ENCODE measurements around the gene BOLA2B. TPM values are rescaled to one million over a fixed set of nuclear protein-coding genes. Genes with fewer than 3 reads are reported as not detected.

The BOLA2B gene
- total and polyA plus RNA-seq, 3 experiments from 2014 or later, result 208 to 271 (median 268) TPM

Other genes starting within 250 kb of the BOLA2B start
- 10 to 100 TPM; 36.8 to 43.4 TPM for gene TMEM219, start 231.6 kb downstream of the BOLA2B start, total RNA-seq
- gene TMEM219, start 231.6 kb downstream of the BOLA2B start, polyA plus RNA-seq, result 168 TPM
- 10 to 100 TPM; 41.8 to 44.3 TPM for gene TAOK2, start 219.8 kb downstream of the BOLA2B start, total RNA-seq
- 7.1 TPM for gene TAOK2, start 219.8 kb downstream of the BOLA2B start, polyA plus RNA-seq
- 10 to 100 TPM; 45.6 to 48.0 TPM for gene HIRIP3, start 198.0 kb downstream of the BOLA2B start, total RNA-seq
- gene HIRIP3, start 198.0 kb downstream of the BOLA2B start, polyA plus RNA-seq, result 22.0 TPM
- gene INO80E, start 197.4 kb downstream of the BOLA2B start, total RNA-seq, result 100 to 1,000 TPM; 121 to 123 TPM
- 6.5 TPM for gene INO80E, start 197.4 kb downstream of the BOLA2B start, polyA plus RNA-seq
- gene DOC2A, start 182.6 kb downstream of the BOLA2B start, total RNA-seq, result under 1 TPM; 0.13 to 0.42 TPM
- not detected for gene DOC2A, start 182.6 kb downstream of the BOLA2B start, polyA plus RNA-seq
- not detected for gene C16orf92, start 170.5 kb downstream of the BOLA2B start, total RNA-seq
- not detected for gene C16orf92, start 170.5 kb downstream of the BOLA2B start, polyA plus RNA-seq
- gene TLCD3B, start 162.4 kb downstream of the BOLA2B start, total RNA-seq, result under 1 TPM; 0.55 to 0.84 TPM
- gene TLCD3B, start 162.4 kb downstream of the BOLA2B start, polyA plus RNA-seq, result not detected
- gene ALDOA, start 127.9 kb downstream of the BOLA2B start, total RNA-seq, result 1,000 to 10,000 TPM; 1,907 to 1,909 TPM
- gene ALDOA, start 127.9 kb downstream of the BOLA2B start, polyA plus RNA-seq, result 1,157 TPM
- gene PPP4C, start 117.7 kb downstream of the BOLA2B start, total RNA-seq, result 100 to 1,000 TPM; 137 to 149 TPM
- gene PPP4C, start 117.7 kb downstream of the BOLA2B start, polyA plus RNA-seq, result 201 TPM
- gene TBX6, start 101.7 kb downstream of the BOLA2B start, total RNA-seq, result under 1 TPM; 0.71 to 0.83 TPM
- gene TBX6, start 101.7 kb downstream of the BOLA2B start, polyA plus RNA-seq, result not detected
- 10 to 100 TPM; 32.6 to 36.1 TPM for gene YPEL3, start 97.5 kb downstream of the BOLA2B start, total RNA-seq
- 326 TPM for gene YPEL3, start 97.5 kb downstream of the BOLA2B start, polyA plus RNA-seq
- 1 to 10 TPM; 4.7 to 5.3 TPM for gene GDPD3, start 80.1 kb downstream of the BOLA2B start, total RNA-seq
- not detected for gene GDPD3, start 80.1 kb downstream of the BOLA2B start, polyA plus RNA-seq
- gene MAPK3, start 70.4 kb downstream of the BOLA2B start, total RNA-seq, result 10 to 100 TPM; 38.3 to 43.0 TPM
- gene MAPK3, start 70.4 kb downstream of the BOLA2B start, polyA plus RNA-seq, result 7.0 TPM
- 100 to 1,000 TPM; 889 to 952 TPM for gene CORO1A, start 10.1 kb downstream of the BOLA2B start, total RNA-seq
- 1,446 TPM for gene CORO1A, start 10.1 kb downstream of the BOLA2B start, polyA plus RNA-seq
- 10 to 100 TPM; 63.6 to 70.9 TPM for gene SLX1A, start 209 bp upstream of the BOLA2B start, total RNA-seq
- gene SLX1A, start 209 bp upstream of the BOLA2B start, polyA plus RNA-seq, result 68.8 TPM
- gene SULT1A3, start 5.6 kb upstream of the BOLA2B start, total RNA-seq, result 10 to 100 TPM; 12.7 to 17.6 TPM
- 1.4 TPM for gene SULT1A3, start 5.6 kb upstream of the BOLA2B start, polyA plus RNA-seq
- gene NPIPB13, start 54.8 kb upstream of the BOLA2B start, total RNA-seq, result 10 to 100 TPM; 10.2 to 12.0 TPM
- 1.2 TPM for gene NPIPB13, start 54.8 kb upstream of the BOLA2B start, polyA plus RNA-seq
- 10 to 100 TPM; 84.5 to 89.5 TPM for gene CD2BP2, start 161.6 kb upstream of the BOLA2B start, total RNA-seq
- gene CD2BP2, start 161.6 kb upstream of the BOLA2B start, polyA plus RNA-seq, result 27.2 TPM
- 10 to 100 TPM; 59.0 to 61.4 TPM for gene TBC1D10B, start 176.8 kb upstream of the BOLA2B start, total RNA-seq
- 17.3 TPM for gene TBC1D10B, start 176.8 kb upstream of the BOLA2B start, polyA plus RNA-seq
- gene MYL11, start 181.1 kb upstream of the BOLA2B start, total RNA-seq, result 1 to 10 TPM; 1.9 to 2.4 TPM
- 4.6 TPM for gene MYL11, start 181.1 kb upstream of the BOLA2B start, polyA plus RNA-seq
- 100 to 1,000 TPM; 187 to 193 TPM for gene SEPTIN1, start 188.9 kb upstream of the BOLA2B start, total RNA-seq
- gene SEPTIN1, start 188.9 kb upstream of the BOLA2B start, polyA plus RNA-seq, result 227 TPM
- 10 to 100 TPM; 18.4 to 19.3 TPM for gene ZNF48, start 201.8 kb upstream of the BOLA2B start, total RNA-seq
- gene ZNF48, start 201.8 kb upstream of the BOLA2B start, polyA plus RNA-seq, result 10.2 TPM
- gene ZNF771, start 213.9 kb upstream of the BOLA2B start, total RNA-seq, result 1 to 10 TPM; 7.3 to 9.8 TPM
- 6.0 TPM for gene ZNF771, start 213.9 kb upstream of the BOLA2B start, polyA plus RNA-seq
- 100 to 1,000 TPM; 174 to 175 TPM for gene DCTPP1, start 236.4 kb upstream of the BOLA2B start, total RNA-seq
- 73.7 TPM for gene DCTPP1, start 236.4 kb upstream of the BOLA2B start, polyA plus RNA-seq

Data from CD8-positive, alpha-beta memory T cell (primary cell).